Mucosa of stomach (tissue), 1 donor: ENCODE data around the gene KRTAP9-1.

Experiments
- H3K27me3 ChIP-seq: one replicate; pipeline ENCODE4 v1.7.0; 2013; ENCODE audit warnings: mild to moderate bottlenecking, low read length; ENCODE audit not compliant: control insufficient read depth, insufficient read depth
- H3K36me3 ChIP-seq: one replicate; pipeline ENCODE4 v1.7.0; 2013; ENCODE audit warnings: low read length; ENCODE audit not compliant: control insufficient read depth, insufficient read depth
- H3K4me1 ChIP-seq: one replicate; pipeline ENCODE4 v1.7.0; 2013; ENCODE audit warnings: mild to moderate bottlenecking, low read length; ENCODE audit not compliant: control insufficient read depth, insufficient read depth
- H3K4me3 ChIP-seq: one replicate; pipeline ENCODE4 v1.7.0; 2013; ENCODE audit warnings: low read length
- H3K9ac ChIP-seq: one replicate; pipeline ENCODE4 v1.7.0; 2013; ENCODE audit warnings: mild to moderate bottlenecking, low read length, moderate library complexity
- H3K9me3 ChIP-seq: one replicate; pipeline ENCODE4 v1.7.0; 2013; ENCODE audit warnings: mild to moderate bottlenecking, low read length, moderate library complexity; ENCODE audit not compliant: control insufficient read depth
- donor health status: Pancreatic carcinoma.

Gene KRTAP9-1

GRCh38 chr17:41160648-41161047, 29.0 kb upstream of the KRTAP9-1 start, which contains the start of gene KRTAP4-4:
Gene KRTAP4-4 (minus strand): TSS chr17:41160748. CDS start chr17:41160691, 57 bp downstream.
- no peaks in the 10 kb centered on the region for H3K36me3 ChIP-seq
- no peak within 1 kb of the TSS for H3K9ac ChIP-seq
- H3K9me3 ChIP-seq = no peaks in the 10 kb centered on the region
- H3K4me3 ChIP-seq = no peak within 1 kb of the TSS
- H3K4me1 ChIP-seq = no peaks in the 10 kb centered on the region
- no peaks in the 10 kb centered on the region for H3K27me3 ChIP-seq

- no peak overlapping the region for H3K9ac ChIP-seq
- no peaks in the 10 kb centered on the region for H3K4me1 ChIP-seq
- H3K4me3 ChIP-seq = no peak overlapping the region
- H3K9me3 ChIP-seq = no peaks in the 10 kb centered on the region
- no peaks in the 10 kb centered on the region for H3K27me3 ChIP-seq
- H3K36me3 ChIP-seq = no peaks in the 10 kb centered on the region
Measured at GRCh38 chr17:41163828-41164227, 25.9 kb upstream of the KRTAP9-1 start.

- no peaks in the 10 kb centered on the region for H3K27me3 ChIP-seq
- no peak overlapping the region for H3K9ac ChIP-seq
- H3K4me1 ChIP-seq = no peaks in the 10 kb centered on the region
- H3K4me3 ChIP-seq = no peak overlapping the region
- no peaks in the 10 kb centered on the region for H3K9me3 ChIP-seq
- H3K36me3 ChIP-seq = no peaks in the 10 kb centered on the region
Measured at GRCh38 chr17:41167561-41167960, 22.1 kb upstream of the KRTAP9-1 start.

- Histone ChIP-seq H3K36me3 (no peaks in the 10 kb centered on the region), H3K4me3 (no peak within 1 kb of the TSS), H3K9ac (no peak within 1 kb of the TSS), H3K27me3 (no peaks in the 10 kb centered on the region), H3K4me1 (no peaks in the 10 kb centered on the region), H3K9me3 (no peaks in the 10 kb centered on the region)
Measured at GRCh38 chr17:41168121-41168520, 21.6 kb upstream of the KRTAP9-1 start, which contains the start of gene KRTAP4-3. Gene KRTAP4-3 (minus strand): TSS chr17:41168221. CDS start chr17:41168172, 49 bp downstream.

- H3K9ac ChIP-seq = no peak overlapping the region
- no peak overlapping the region for H3K4me3 ChIP-seq
- H3K9me3 ChIP-seq = no peaks in the 10 kb centered on the region
- no peaks in the 10 kb centered on the region for H3K4me1 ChIP-seq
- no peaks in the 10 kb centered on the region for H3K36me3 ChIP-seq
- H3K27me3 ChIP-seq = no peaks in the 10 kb centered on the region
Measured at GRCh38 chr17:41171886-41172285, 17.8 kb upstream of the KRTAP9-1 start.

- H3K9me3 ChIP-seq = no peaks in the 10 kb centered on the region
- H3K4me1 ChIP-seq = no peaks in the 10 kb centered on the region
- no peaks in the 10 kb centered on the region for H3K36me3 ChIP-seq
- H3K27me3 ChIP-seq = peaks cover 4% of the 10 kb centered on the region
- H3K4me3 ChIP-seq = no peak overlapping the region
- H3K9ac ChIP-seq = no peak overlapping the region
Measured at GRCh38 chr17:41176744-41177387, 12.8 kb upstream of the KRTAP9-1 start.

GRCh38 chr17:41177727-41178271, 11.9 kb upstream of the KRTAP9-1 start, which contains the start of gene KRTAP4-2:
Gene KRTAP4-2 (minus strand): TSS chr17:41178221. CDS start chr17:41178164, 57 bp downstream.
- no peaks in the 10 kb centered on the region for H3K36me3 ChIP-seq
- H3K4me3 ChIP-seq = no peak within 1 kb of the TSS
- no peaks in the 10 kb centered on the region for H3K4me1 ChIP-seq
- no peak within 1 kb of the TSS for H3K9ac ChIP-seq
- H3K27me3 ChIP-seq = peaks cover 4% of the 10 kb centered on the region
- H3K9me3 ChIP-seq = no peaks in the 10 kb centered on the region

- Histone ChIP-seq H3K9me3 (no peaks in the 10 kb centered on the region), H3K36me3 (no peaks in the 10 kb centered on the region), H3K4me1 (no peaks in the 10 kb centered on the region), H3K4me3 (no peak overlapping the region), H3K27me3 (peaks cover 4% of the 10 kb centered on the region), H3K9ac (no peak overlapping the region)
Measured at GRCh38 chr17:41178341-41178740, 11.3 kb upstream of the KRTAP9-1 start.

GRCh38 chr17:41178843-41179616, 10.7 kb upstream of the KRTAP9-1 start:
- Histone ChIP-seq H3K9ac (no peak overlapping the region), H3K4me3 (no peak overlapping the region), H3K9me3 (no peaks in the 10 kb centered on the region), H3K27me3 (peaks cover 4% of the 10 kb centered on the region), H3K36me3 (no peaks in the 10 kb centered on the region), H3K4me1 (no peaks in the 10 kb centered on the region)

GRCh38 chr17:41184480-41184961, 5.2 kb upstream of the KRTAP9-1 start, which contains the start of gene KRTAP4-1:
Gene KRTAP4-1 (minus strand): TSS chr17:41184911. CDS start chr17:41184854, 57 bp downstream.
- H3K27me3 ChIP-seq = no peaks in the 10 kb centered on the region
- no peak within 1 kb of the TSS for H3K9ac ChIP-seq
- H3K4me1 ChIP-seq = no peaks in the 10 kb centered on the region
- H3K36me3 ChIP-seq = no peaks in the 10 kb centered on the region
- H3K4me3 ChIP-seq = no peak within 1 kb of the TSS
- H3K9me3 ChIP-seq = no peaks in the 10 kb centered on the region

GRCh38 chr17:41185001-41185400, 4.7 kb upstream of the KRTAP9-1 start:
- H3K4me3 ChIP-seq = no peak overlapping the region
- no peak overlapping the region for H3K9ac ChIP-seq
- H3K27me3 ChIP-seq = peaks cover under 1% of the 10 kb centered on the region
- H3K36me3 ChIP-seq = no peaks in the 10 kb centered on the region
- no peaks in the 10 kb centered on the region for H3K4me1 ChIP-seq
- H3K9me3 ChIP-seq = no peaks in the 10 kb centered on the region

- H3K36me3 ChIP-seq = no peaks in the 10 kb centered on the region
- peaks cover 4% of the 10 kb centered on the region for H3K27me3 ChIP-seq
- no peak overlapping the region for H3K9ac ChIP-seq
- no peaks in the 10 kb centered on the region for H3K9me3 ChIP-seq
- no peaks in the 10 kb centered on the region for H3K4me1 ChIP-seq
- no peak overlapping the region for H3K4me3 ChIP-seq
Measured at GRCh38 chr17:41186872-41187271, 2.8 kb upstream of the KRTAP9-1 start.
